GM18511 (cell line): Measurements from ENCODE around the gene OXSR1.
"Not testable (repeated sequence)": the region's sequence is repeated elsewhere in the genome, so short reads cannot be mapped to it uniquely, and the experiment has no call there.

ENCODE experiments used
- ATAC-seq: cut with Tn5 transposase; IDR thresholded peaks from one replicate; pipeline ENCODE4 v1.9.1; 2021; ENCODE audit warnings: mild to moderate bottlenecking, moderate library complexity; ENCODE audit not compliant: unreplicated experiment

The OXSR1 gene

DNA sequence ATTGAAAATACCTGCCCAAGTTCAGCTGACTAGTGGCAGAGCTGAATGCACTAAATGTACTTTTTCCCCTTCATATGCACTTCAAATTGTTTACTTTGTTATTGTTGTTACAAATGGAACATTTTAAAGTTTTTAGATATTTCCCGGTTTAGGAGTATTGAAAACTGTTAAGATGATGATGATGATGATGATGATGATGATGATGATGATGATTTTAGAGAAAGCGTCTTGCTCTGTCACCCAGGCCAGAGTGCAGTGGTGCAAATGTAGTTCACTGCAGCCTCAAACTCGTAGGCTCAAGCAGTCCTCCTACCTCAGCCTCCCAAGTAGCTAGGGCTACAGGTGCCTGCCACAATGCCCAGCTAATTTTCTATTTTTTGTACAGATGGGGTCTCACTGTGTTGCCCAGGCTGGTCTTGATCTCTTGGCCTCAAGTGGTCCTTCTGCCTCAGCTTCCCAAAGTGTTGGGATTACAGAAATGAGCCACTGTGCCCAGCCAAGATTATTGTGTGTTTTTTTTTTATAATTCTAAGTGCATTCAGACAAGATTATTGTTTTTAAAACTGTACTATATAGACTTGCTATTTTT lies 54.4 kb downstream of the OXSR1 start:
- no peak for ATAC-seq

DNA sequence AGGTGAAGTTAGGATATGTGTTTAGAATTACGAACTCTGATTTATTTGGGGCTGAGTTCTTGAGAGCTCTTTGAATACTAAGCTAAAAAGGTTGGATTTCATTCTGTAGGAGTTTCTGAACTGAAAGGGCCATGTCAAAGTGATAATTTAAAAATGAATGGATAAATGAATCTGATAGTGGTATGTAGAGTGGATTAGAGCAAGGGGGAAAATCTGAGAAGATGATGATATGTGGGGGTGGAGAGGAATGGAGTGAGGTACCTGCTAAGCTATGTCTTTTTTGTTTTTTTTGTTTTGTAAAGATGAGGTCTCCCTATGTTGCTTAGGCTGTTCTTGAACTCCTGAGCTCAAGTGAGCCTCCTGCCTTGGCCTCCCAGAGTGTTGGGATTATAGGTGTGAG lies 55.7 kb downstream of the OXSR1 start:
- ATAC-seq: no peak

GRCh38 chr3:38222032-38222634 lies 56.8 kb downstream of the OXSR1 start:
- no peak for ATAC-seq

DNA sequence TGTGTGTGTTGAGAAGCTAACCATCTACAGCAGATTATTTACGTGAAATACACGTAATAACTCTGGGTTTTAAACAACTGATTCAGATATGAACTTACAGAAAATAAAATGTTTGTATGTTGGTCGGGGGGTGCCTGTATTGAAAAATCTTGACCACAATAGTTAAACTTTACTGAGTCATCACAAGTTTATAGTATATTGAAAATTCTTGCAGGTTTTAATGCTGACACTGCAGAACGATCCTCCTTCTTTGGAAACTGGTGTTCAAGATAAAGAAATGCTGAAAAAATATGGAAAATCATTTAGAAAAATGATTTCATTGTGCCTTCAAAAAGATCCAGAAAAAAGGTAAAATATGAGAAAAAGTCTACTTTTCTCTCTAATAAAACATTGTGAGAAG lies 59.0 kb downstream of the OXSR1 start:
- no peak for ATAC-seq

- ATAC-seq: no peak
Observed at GRCh38 chr3:38226273-38226672, 60.9 kb downstream of the OXSR1 start.

- ATAC-seq: no peak
Observed at GRCh38 chr3:38227989-38228388, 62.7 kb downstream of the OXSR1 start.

DNA sequence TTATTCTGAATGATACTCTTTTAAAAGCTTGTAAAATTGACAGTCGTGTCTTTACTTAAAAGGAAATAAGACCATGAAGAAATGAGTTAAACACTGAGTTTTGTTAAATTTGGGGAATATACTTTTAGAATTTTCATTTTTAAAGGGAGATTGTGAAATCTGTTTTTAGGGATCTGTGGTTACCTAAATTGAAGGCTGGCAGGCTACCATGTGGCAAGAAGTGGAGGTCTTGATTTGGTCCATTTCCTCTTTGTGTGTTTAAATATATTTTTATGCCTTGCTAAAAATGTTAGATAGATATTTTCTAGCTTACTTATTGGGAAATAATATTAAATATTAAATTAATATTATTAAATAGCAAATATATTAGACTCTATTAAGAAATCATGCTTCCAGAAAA lies 63.7 kb downstream of the OXSR1 start:
- no peak for ATAC-seq

- ATAC-seq: no peak
Observed at GRCh38 chr3:38232701-38233100, 67.4 kb downstream of the OXSR1 start.

DNA sequence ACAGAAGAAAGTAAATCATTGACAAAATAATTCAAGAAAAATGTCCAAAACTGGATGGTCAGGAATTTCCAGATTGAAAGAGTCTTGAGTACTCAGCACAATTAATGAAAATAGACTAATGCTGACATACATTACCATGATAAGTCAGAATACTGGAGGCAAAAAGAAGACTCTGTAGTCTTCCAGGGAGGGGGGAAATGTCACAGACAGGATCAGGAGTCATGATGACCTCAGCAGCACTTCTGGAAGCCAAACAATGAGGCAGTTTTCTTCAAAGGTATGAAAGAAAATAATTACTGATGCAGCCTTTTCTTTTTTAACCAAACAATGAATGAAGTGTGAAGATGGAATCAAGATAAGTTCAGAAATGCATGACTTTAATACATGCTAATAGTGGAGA lies 70.1 kb downstream of the OXSR1 start:
- ATAC-seq: no peak

DNA sequence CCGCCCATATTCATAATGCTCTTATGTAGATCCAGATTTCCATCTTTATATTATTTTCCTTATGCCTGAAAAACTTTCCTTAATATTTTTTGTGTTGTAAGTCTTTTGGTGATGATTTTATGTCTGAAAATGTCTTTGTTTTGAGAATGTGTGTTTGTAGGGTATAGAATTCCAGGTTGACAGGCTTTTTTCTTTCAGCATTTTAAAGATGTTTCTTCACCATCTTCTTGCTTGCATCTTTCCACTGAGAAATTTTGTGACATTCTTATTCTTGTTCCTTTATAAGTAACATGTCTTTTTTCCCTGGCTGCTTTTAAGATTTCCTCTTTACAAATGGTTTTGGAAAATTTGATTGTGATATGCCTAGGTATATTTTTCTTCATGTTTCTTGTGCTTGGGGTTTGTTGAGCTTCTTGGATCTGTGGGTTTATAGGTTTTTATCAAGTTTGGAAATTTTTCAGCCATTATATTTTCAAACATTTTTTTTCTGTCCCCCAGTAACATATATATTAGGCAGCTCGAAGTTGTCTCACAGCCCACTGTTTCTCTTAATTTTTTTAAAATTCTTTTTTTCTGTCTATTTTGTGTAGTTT lies 73.2 kb downstream of the OXSR1 start:
- ATAC-seq: no peak

DNA sequence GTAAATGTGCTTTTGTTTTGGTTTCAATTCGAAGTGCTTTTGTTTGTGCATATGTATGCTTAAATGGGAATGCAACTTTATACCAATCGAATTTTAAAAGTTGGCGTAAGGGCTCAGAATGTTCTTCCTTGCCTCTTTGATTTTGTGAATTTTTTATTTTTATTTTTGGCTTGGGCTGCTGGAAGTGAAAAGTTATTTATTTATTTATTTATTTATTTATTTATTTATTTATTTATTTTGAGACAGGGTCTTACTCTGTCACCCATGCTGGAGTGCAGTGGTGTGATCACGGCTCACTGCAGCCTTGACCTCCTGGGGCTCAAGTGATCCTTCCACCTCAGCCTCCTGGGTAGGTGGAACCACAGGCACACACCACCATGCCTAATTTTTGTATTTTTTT lies 77.5 kb downstream of the OXSR1 start:
- ATAC-seq: not testable (repeated sequence)

DNA sequence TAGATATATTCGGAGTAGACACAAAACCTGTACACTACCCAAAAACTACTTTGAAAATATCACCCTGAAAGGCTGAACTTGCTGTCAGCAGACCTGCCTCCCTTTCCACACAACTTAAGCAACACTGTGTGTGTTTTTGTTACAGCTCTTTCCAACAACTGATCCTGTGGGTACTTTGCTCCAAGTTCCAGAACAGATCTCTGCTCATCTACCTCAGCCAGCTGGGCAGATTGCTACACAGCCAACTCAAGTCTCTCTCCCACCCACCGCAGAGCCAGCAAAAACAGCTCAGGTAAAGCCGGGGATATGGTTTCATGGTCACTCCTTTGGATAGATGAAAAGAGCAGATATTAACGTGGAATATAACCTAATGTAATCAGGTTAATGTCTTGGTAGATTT lies 80.6 kb downstream of the OXSR1 start:
- ATAC-seq: no peak

DNA sequence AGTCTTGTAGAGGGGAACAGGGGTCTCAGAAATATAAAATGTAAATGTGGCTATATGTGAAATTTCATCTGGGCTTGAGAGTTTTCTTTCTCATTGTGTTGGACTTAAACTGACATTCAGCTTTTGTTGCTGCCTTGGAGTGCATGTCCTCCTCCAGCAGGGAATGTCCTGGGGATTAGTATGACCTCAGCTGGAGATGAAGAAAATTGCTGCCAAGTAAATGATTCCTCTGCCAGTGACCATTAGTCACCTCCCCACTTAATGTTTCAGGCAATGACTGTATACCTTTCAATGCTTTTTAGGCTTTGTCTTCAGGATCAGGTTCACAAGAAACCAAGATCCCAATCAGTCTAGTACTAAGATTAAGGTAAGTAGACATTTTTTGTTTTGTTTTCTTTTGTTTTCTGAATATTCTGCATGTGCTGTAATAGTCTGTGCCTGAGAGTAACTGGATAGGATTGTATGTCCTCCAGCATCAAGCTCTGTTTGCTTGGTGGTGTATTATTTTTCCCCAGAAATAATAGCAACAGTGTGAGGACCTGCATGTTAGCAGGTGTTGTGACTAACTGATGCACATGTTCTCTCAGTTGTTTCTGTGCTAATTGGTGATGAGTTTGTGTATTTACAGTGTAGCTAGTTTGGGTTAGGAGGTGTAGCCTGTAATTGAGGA lies 82.2 kb downstream of the OXSR1 start:
- ATAC-seq: no peak

DNA sequence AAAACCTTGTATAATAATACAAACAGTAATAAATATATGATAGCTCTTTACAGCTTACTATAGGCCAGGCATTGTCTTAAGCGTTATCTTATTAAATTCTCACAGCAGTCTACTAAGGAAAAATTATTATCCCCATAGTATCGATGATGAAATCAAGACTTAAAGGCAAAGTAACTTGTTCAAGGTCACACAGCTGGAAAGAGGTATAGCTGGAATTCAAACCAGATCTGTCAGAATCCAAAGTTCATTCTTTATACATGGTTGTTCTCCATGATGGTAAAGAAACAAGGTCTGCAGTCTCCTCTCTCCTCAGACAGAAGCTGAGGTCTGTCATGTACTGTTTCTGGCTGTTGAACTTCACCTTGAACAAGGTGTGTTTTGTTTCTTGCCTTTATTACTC lies 84.9 kb downstream of the OXSR1 start:
- ATAC-seq: no peak

DNA sequence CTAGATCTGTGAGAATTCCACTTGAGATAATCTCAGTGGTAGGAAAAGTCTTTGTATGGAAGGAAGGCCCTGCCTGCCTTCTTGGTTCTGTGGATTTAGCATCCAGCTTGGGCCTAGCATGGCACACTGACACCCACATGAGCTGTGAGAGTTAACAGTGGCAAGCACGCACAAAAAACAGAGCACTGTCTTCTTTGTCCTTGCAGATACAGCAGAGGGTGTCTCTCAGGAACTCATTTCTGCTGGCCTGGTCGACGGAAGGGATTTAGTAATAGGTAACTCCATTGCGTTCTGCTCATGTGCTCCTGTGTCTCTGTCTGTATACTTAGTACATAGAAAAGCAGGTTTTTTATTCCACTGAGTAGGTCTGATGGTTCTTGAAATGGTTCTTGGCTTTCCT lies 85.9 kb downstream of the OXSR1 start:
- ATAC-seq: no peak

DNA sequence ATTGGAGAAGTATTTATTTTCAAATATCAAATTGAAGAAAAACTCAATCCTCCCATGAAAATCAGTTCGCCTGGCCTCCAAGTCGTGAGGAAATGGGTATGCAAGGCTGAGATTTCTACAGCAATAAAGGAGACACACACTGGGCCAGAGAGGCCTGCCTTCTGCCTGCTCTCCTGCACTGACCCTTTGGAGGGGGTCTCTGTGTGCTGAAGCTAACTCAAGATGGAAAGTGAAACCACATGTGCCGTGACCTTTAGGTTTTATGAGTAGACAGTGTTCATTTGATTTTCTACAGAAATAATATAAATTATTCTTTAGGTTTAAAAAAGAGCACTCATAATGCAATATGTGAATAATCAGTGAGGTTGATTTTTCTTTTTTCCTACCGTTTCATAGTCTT lies 88.4 kb downstream of the OXSR1 start:
- no peak for ATAC-seq

GRCh38 chr3:38254872-38255271 lies 89.5 kb downstream of the OXSR1 start:
- ATAC-seq: no peak

DNA sequence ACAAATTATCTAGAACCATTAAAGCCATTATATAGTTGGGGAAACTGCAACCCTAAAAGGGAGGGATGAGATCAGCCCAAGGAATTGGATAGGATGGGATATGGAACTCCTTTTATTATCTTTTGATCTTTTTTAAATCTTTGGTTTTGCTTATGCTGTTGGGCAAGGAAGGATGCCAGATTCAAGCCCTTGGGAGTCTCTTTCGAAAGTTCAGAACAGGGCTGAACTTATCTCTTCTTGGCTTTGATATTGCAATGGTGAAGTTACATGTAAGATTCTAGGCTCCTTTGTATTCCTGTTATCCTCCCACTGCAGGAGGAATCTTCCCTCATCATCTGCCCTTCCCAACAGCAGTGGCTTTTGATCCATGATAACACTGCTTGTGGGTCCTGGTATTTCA lies 90.3 kb downstream of the OXSR1 start:
- ATAC-seq: no peak

DNA sequence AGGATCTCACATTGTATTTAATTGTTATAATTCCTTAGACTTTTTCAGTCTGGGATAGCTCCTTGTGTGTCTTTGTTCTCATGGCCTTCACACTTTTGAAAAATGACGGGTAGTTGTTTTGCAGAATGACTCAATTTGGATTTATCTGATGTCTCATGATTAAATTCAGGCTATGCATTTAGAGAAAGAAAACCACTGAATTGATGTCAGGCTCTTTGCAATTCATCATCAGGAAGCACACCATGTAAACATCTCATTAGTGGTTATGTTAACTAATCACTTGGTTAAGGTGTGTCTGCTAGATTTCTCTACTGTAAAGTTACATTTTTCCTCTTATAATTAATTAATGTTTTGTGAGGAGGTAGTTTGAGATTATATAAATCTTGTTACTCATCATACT lies 92.2 kb downstream of the OXSR1 start:
- no peak for ATAC-seq

GRCh38 chr3:38260474-38260873 lies 95.1 kb downstream of the OXSR1 start:
- ATAC-seq: no peak

- ATAC-seq: no peak
Observed at GRCh38 chr3:38264353-38264771, 99.0 kb downstream of the OXSR1 start.

DNA sequence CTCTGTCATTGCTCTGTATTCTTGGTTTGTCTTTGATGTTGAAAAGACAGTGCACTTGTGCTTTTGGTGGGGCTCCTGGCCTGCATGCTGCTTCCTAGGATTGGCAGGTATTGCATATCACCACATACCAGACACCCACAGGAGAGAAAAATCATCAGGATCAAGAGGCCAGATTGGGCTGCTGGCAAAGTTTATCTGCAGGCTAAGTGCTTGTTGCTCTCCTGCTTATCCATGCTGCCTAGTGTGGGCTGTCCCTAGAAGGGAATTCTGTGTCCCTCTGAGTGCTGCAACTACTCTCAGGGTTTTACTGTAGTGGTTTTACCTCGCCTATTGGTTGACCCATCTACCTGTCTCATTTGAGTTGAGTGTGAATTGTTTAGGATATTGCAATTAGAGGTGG lies 99.4 kb downstream of the OXSR1 start:
- ATAC-seq: no peak
